Measurements from ENCODE around the gene TMEM91. TPM values are rescaled to one million over a fixed set of nuclear protein-coding genes. Genes with fewer than 3 reads are reported as not detected.

The TMEM91 gene
- total and polyA plus RNA-seq, 2 of the 13 experiments (the other 11 are each of a cell fraction or from before 2014, with no cell fraction given), result 6.3 to 10.3 TPM

- no peak for TF ChIP-seq ZNF224 (CRISPR knock-in tag; IDR thresholded peaks at IDR 0.05)
- no peak for TF ChIP-seq ZSCAN29 (CRISPR knock-in tag; conservative IDR thresholded peaks at IDR 0.05)
- no peak for TF ChIP-seq ZNF530 (CRISPR knock-in tag; IDR thresholded peaks at IDR 0.05; ENCODE audit: low read depth)
- no peak for TF ChIP-seq ARID3A (IDR thresholded peaks at IDR 0.05; ENCODE audit: low read depth, low read length)
- no peak for TF ChIP-seq ZFAT (CRISPR knock-in tag; conservative IDR thresholded peaks at IDR 0.05)
- no peak for TF ChIP-seq ZNF234 (CRISPR knock-in tag; conservative IDR thresholded peaks at IDR 0.05)
- TF ChIP-seq BRCA1 (CRISPR knock-in tag; IDR thresholded peaks at IDR 0.05), result no peak
- peak; percentile 34 for TF ChIP-seq ZFY (CRISPR knock-in tag; IDR thresholded peaks at IDR 0.05)
- no peak for TF ChIP-seq HMGA1 (CRISPR knock-in tag; conservative IDR thresholded peaks at IDR 0.05)
- TF ChIP-seq SRF (IDR thresholded peaks at IDR 0.05; ENCODE audit: low read depth, low read length), result peak; percentile 66
- no peak for TF ChIP-seq ZFP41 (CRISPR knock-in tag; IDR thresholded peaks at IDR 0.05; ENCODE audit: borderline replicate concordance)
- TF ChIP-seq TRIM24 (CRISPR knock-in tag; IDR thresholded peaks at IDR 0.05), result no peak
- TF ChIP-seq PRMT3 (CRISPR knock-in tag; IDR thresholded peaks at IDR 0.05; ENCODE audit: borderline replicate concordance, low read depth), result no peak
- no peak for TF ChIP-seq STAT6 (CRISPR knock-in tag; IDR thresholded peaks at IDR 0.05; ENCODE audit: borderline replicate concordance)
- TF ChIP-seq SYNCRIP (IDR thresholded peaks at IDR 0.05; ENCODE audit: insufficient read depth, low read depth, low read length), result no peak
- TF ChIP-seq ZNF574 (CRISPR knock-in tag; IDR thresholded peaks at IDR 0.05), result no peak; the same call in 1 of the 2 replicates
- TF ChIP-seq THAP9 (CRISPR knock-in tag; IDR thresholded peaks at IDR 0.05; ENCODE audit: borderline replicate concordance), result peak; percentile 64; the same call in 1 of the 2 replicates
- TF ChIP-seq MZF1 (CRISPR knock-in tag; IDR thresholded peaks at IDR 0.05; ENCODE audit: borderline replicate concordance), result no peak
- TF ChIP-seq ZEB1 (IDR thresholded peaks at IDR 0.05; ENCODE audit: insufficient replicate concordance, low read depth), result no peak
These were observed 12.4 kb upstream of the TMEM91 start, which contains the start of gene B9D2 (continued) for GRCh38 chr19:41363753-41364523.

All from HepG2 (cell line).